ENCODE results near the gene LDB1.

Gene LDB1

DNA sequence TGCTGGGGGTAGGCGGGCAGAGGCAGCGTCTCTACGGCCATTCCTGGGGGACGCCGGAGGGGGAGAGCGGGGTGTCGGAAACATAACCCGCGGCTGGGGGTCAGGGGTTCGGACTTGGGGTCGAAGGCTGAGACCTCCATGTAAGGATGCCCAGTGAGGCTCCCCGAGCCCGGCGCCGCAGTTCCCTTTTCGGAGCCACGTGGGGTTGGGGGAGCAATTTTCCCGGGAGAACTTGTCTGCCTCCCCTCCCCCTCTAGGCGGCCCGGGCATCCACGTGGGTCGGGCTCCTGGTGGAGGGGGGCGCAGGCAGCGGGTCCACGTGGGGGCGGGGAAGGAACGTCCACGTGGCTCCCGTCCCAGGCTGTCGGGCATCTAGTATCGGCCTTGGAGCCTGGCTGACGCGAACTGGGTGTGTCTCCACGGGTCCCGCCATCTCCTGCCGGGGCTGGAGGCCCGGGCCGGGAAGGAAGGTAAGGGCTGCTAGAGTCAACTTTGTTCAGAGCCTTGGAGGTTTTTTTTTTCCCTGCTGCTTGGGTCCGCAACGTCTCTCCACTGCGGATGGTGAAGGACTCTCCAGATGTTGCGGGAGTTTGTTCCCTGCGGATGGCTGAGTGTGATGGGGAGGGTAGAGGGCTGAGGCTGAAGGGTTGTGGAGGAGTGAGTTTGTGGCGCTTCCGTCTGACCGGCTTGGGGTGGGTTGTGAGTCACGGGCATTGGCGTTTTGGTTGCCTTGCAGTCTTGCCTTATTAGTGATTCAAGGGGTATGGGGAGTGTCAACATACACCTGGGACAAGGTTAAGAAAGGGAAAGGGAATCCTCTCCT lies 13.4 kb upstream of the LDB1 start:
- Histone ChIP-seq H3K4me1 (ENCODE audit: control insufficient read depth, insufficient read depth, low read length) (peaks cover 30% of the 10 kb centered on the region), H3K9ac (ENCODE audit: low read depth, low read length) (peak overlapping the region; percentile 98), H3K4me2 (ENCODE audit: low read length) (peak overlapping the region; percentile 91), H3K27me3 (ENCODE audit: control insufficient read depth, insufficient read depth, low read length) (no peaks in the 10 kb centered on the region), H3K36me3 (ENCODE audit: insufficient read depth, low read length) (peaks cover 16% of the 10 kb centered on the region), H3K4me3 (ENCODE audit: low read length) (peak overlapping the region; percentile 83), H3K9me3 (replicated peaks; ENCODE audit: low read length) (no peaks in the 10 kb centered on the region)

- Histone ChIP-seq H3K4me3 (ENCODE audit: low read length) (peak within 1 kb of the TSS; percentile 83), H3K9me3 (replicated peaks; ENCODE audit: low read length) (no peaks in the 10 kb centered on the region), H3K4me2 (ENCODE audit: low read length) (peak within 1 kb of the TSS; percentile 91), H3K9ac (ENCODE audit: low read depth, low read length) (peak within 1 kb of the TSS; percentile 98), H3K36me3 (ENCODE audit: insufficient read depth, low read length) (peaks cover 8% of the 10 kb centered on the region), H3K27me3 (ENCODE audit: control insufficient read depth, insufficient read depth, low read length) (no peaks in the 10 kb centered on the region), H3K4me1 (ENCODE audit: control insufficient read depth, insufficient read depth, low read length) (peaks cover 36% of the 10 kb centered on the region)
Measured at GRCh38 chr10:102132563-102133372, 12.6 kb upstream of the LDB1 start, which contains the start of gene PPRC1. Gene PPRC1 (plus strand): TSS chr10:102133040. CDS start chr10:102133069, 29 bp downstream.

GRCh38 chr10:102132193-102132562 lies 12.0 kb upstream of the LDB1 start:
- Histone ChIP-seq H3K9ac (ENCODE audit: low read depth, low read length) (no peak overlapping the region), H3K27me3 (ENCODE audit: control insufficient read depth, insufficient read depth, low read length) (no peaks in the 10 kb centered on the region), H3K36me3 (ENCODE audit: insufficient read depth, low read length) (peaks cover 5% of the 10 kb centered on the region), H3K4me3 (ENCODE audit: low read length) (peak overlapping the region; percentile 83), H3K9me3 (replicated peaks; ENCODE audit: low read length) (no peaks in the 10 kb centered on the region), H3K4me2 (ENCODE audit: low read length) (peak overlapping the region; percentile 91), H3K4me1 (ENCODE audit: control insufficient read depth, insufficient read depth, low read length) (peaks cover 40% of the 10 kb centered on the region)

- Histone ChIP-seq H3K9me3 (replicated peaks; ENCODE audit: low read length) (no peaks in the 10 kb centered on the region), H3K4me1 (ENCODE audit: control insufficient read depth, insufficient read depth, low read length) (peaks cover 40% of the 10 kb centered on the region), H3K27me3 (ENCODE audit: control insufficient read depth, insufficient read depth, low read length) (no peaks in the 10 kb centered on the region), H3K36me3 (ENCODE audit: insufficient read depth, low read length) (peaks cover 5% of the 10 kb centered on the region), H3K4me2 (ENCODE audit: low read length) (peak overlapping the region; percentile 91), H3K9ac (ENCODE audit: low read depth, low read length) (no peak overlapping the region), H3K4me3 (ENCODE audit: low read length) (no peak overlapping the region)
Measured at GRCh38 chr10:102131286-102132170, 11.4 kb upstream of the LDB1 start.

DNA sequence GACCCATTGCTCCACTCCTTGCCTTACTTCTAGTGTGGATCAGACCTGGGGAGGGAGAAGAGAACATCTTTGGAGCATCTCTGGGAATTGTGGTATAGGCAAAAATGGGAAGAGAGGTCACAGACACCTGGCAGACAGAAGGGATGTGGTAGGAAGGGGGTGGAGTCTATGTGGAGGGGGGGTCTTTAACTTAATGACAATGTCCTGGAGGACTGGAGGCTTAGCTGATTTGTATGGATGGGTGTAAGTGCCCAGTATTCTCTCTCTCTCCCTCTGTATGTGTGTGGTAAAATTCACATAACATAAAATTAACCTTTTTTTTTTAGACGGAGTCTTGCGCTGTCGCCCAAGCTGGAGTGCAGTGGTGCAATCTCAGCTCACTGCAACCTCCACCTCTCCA lies 3.1 kb upstream of the LDB1 start:
- no peak overlapping the region for H3K9ac ChIP-seq (ENCODE audit: low read depth, low read length)
- H3K27me3 ChIP-seq (ENCODE audit: control insufficient read depth, insufficient read depth, low read length): no peaks in the 10 kb centered on the region
- H3K36me3 ChIP-seq (ENCODE audit: insufficient read depth, low read length): no peaks in the 10 kb centered on the region
- H3K9me3 ChIP-seq (replicated peaks; ENCODE audit: low read length): no peaks in the 10 kb centered on the region
- no peak overlapping the region for H3K4me2 ChIP-seq (ENCODE audit: low read length)
- H3K4me3 ChIP-seq (ENCODE audit: low read length): no peak overlapping the region
- peaks cover 33% of the 10 kb centered on the region for H3K4me1 ChIP-seq (ENCODE audit: control insufficient read depth, insufficient read depth, low read length)

DNA sequence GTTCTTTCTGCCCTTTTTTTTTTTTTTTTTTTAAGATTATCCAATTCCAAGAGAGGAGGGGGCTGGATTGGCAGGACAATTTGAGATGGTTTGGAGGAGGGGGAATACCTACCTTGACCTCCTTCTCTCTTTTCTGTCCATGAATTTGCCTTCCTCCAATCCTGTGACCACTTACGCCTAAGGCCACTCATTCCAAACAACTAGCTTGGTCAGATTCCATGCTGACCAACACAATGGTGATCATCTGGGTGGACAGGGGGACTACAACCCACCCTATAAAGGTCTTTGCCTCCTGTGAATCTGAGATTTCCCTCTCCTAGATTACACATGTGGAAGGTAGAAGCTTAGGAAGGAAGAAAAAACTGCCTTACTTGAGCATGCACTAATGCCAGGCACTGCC lies 2.3 kb upstream of the LDB1 start:
- H3K4me3 ChIP-seq (ENCODE audit: low read length): no peak overlapping the region
- no peak overlapping the region for H3K4me2 ChIP-seq (ENCODE audit: low read length)
- H3K27me3 ChIP-seq (ENCODE audit: control insufficient read depth, insufficient read depth, low read length): no peaks in the 10 kb centered on the region
- no peak overlapping the region for H3K9ac ChIP-seq (ENCODE audit: low read depth, low read length)
- H3K9me3 ChIP-seq (replicated peaks; ENCODE audit: low read length): no peaks in the 10 kb centered on the region
- H3K36me3 ChIP-seq (ENCODE audit: insufficient read depth, low read length): no peaks in the 10 kb centered on the region
- peaks cover 33% of the 10 kb centered on the region for H3K4me1 ChIP-seq (ENCODE audit: control insufficient read depth, insufficient read depth, low read length)

DNA sequence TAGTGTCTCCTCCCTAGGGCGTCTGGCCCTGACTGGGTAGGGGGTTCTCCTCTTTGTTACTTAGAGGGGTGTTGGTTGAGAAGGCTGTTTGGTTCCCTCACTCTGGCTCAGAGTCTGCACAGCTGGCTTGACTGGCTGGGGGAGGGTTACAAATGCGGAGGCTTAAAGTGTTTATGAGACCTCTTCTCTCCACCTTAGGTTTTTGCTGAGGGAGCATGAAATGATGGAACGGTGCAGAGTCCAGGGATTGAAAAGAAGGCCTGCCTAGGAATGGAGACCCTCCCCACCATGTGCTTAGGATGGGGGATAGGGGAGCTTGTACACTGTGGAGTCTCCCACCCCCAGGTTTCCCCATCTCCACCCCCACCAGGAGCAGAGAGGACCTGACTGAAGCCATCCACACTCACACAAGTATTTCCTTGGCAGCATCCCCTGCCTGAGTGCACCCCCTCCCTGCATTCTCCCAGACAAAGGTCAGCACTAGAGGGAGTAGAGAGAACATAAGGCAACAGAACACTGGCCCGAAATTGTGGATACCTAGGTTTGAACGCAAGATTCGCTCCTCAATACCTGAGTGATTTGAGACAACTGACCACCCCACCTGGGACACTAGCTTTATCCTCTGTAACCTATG lies 1.7 kb upstream of the LDB1 start:
- peaks cover 38% of the 10 kb centered on the region for H3K4me1 ChIP-seq (ENCODE audit: control insufficient read depth, insufficient read depth, low read length)
- peak overlapping the region; percentile 90 for H3K4me2 ChIP-seq (ENCODE audit: low read length)
- H3K36me3 ChIP-seq (ENCODE audit: insufficient read depth, low read length): no peaks in the 10 kb centered on the region
- H3K4me3 ChIP-seq (ENCODE audit: low read length): no peak overlapping the region
- no peak overlapping the region for H3K9ac ChIP-seq (ENCODE audit: low read depth, low read length)
- no peaks in the 10 kb centered on the region for H3K27me3 ChIP-seq (ENCODE audit: control insufficient read depth, insufficient read depth, low read length)
- no peaks in the 10 kb centered on the region for H3K9me3 ChIP-seq (replicated peaks; ENCODE audit: low read length)

DNA sequence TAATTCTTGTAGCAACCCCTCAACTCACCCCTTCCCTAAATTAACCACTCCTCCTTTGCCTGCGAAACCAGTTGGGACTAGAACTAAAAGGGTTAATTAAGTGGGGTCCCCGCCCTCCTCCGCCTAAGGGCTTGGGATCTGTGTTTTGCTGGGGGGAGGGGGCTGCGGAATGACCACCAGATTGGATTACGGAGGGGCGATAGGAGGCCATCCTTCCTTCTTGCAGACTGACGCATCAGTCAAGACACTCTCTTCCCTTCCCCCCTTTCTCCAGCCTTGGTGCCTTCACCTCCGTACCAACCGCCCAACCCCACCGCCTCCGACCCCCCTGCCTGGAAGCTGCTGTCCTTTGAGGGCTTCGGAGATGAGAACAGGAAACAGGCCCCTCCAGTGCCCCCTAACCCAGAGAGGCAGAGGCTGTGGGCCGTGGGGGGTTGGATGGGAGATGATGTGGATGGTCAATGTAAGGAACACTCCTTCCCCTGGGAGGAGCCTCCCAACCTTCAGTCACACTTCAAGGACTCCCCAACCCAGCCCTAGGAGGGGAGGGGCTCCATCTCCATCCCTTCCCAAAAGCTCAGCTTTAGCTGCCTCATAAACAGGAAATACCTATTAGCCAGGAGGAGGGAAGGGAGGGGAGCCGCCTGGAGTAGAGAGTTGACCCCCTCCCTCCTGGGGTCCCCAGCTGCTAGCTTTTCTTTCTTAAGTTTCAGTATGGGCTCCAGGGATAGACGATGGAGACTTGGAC lies 997 bp upstream of the LDB1 start:
- Histone ChIP-seq H3K4me3 (ENCODE audit: low read length) (peak overlapping the region; percentile 95), H3K27me3 (ENCODE audit: control insufficient read depth, insufficient read depth, low read length) (no peaks in the 10 kb centered on the region), H3K9me3 (replicated peaks; ENCODE audit: low read length) (no peaks in the 10 kb centered on the region), H3K4me1 (ENCODE audit: control insufficient read depth, insufficient read depth, low read length) (peaks cover 43% of the 10 kb centered on the region), H3K4me2 (ENCODE audit: low read length) (peak overlapping the region; percentile 90), H3K36me3 (ENCODE audit: insufficient read depth, low read length) (no peaks in the 10 kb centered on the region), H3K9ac (ENCODE audit: low read depth, low read length) (peak overlapping the region; percentile 93)

DNA sequence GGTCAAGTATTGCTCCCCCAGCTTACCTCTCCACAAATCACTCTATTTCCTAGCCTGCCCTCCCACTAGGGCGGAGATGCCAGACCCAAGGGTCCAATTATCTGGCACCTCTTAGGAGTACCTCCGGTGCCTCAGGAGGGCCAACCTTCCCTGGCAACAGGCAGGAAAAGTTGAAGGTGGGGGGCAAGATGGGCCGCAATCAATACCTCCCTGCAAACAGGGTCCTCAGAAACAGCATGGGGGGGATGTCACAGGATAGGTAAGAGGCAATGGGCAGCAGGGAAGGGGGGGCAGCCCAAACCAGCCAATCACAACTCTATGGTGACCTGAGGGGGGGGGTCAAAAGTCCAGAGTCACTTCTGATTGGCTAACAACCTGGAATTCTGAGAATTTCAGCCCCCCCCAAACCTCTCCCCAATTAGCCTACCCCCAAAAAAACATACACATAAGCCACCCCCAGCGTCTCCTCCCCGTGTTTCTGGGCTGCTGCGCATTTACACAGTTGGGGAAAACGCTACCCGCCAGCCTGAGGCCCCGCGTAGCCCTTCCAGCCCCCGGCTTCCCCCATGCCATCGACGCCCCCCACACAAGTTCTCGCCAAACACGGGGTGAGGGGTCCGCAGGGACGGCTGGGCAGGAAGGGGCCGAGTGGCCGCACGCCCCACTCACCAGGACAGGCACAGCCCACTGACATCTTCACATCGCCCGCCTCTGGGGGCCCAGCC lies 589 bp downstream of the LDB1 start:
- H3K4me2 ChIP-seq (ENCODE audit: low read length): peak overlapping the region; percentile 90
- peak overlapping the region; percentile 93 for H3K9ac ChIP-seq (ENCODE audit: low read depth, low read length)
- H3K4me1 ChIP-seq (ENCODE audit: control insufficient read depth, insufficient read depth, low read length): peaks cover 55% of the 10 kb centered on the region
- H3K36me3 ChIP-seq (ENCODE audit: insufficient read depth, low read length): no peaks in the 10 kb centered on the region
- H3K27me3 ChIP-seq (ENCODE audit: control insufficient read depth, insufficient read depth, low read length): no peaks in the 10 kb centered on the region
- H3K9me3 ChIP-seq (replicated peaks; ENCODE audit: low read length): no peaks in the 10 kb centered on the region
- H3K4me3 ChIP-seq (ENCODE audit: low read length): peak overlapping the region; percentile 95

- Histone ChIP-seq H3K4me2 (ENCODE audit: low read length) (peak overlapping the region; percentile 90), H3K4me1 (ENCODE audit: control insufficient read depth, insufficient read depth, low read length) (peaks cover 55% of the 10 kb centered on the region), H3K9ac (ENCODE audit: low read depth, low read length) (peak overlapping the region; percentile 93), H3K36me3 (ENCODE audit: insufficient read depth, low read length) (no peaks in the 10 kb centered on the region), H3K27me3 (ENCODE audit: control insufficient read depth, insufficient read depth, low read length) (no peaks in the 10 kb centered on the region), H3K4me3 (ENCODE audit: low read length) (peak overlapping the region; percentile 95), H3K9me3 (replicated peaks; ENCODE audit: low read length) (no peaks in the 10 kb centered on the region)
Measured at GRCh38 chr10:102118867-102119266, 1.3 kb downstream of the LDB1 start.
